Common myeloid progenitor, CD34-positive (primary cell): ENCODE results near the gene ZCRB1.

Experiments used
- CTCF ChIA-PET: fragments of 350-600 bp; sonication (Branson Sonifier 250); formaldehyde crosslinking; loops from one replicate; lab custom pipeline; 2021; ENCODE audit warnings: antibody characterized with exemption; lab: Charles Lee
- POLR2A ChIA-PET: fragments of 350-600 bp; sonication (Branson Sonifier 250); formaldehyde crosslinking; loops from one replicate; lab custom pipeline; 2021; ENCODE audit warnings: antibody characterized with exemption; lab: Charles Lee
- DNase-seq, 3 donors: peaks; one replicate each; pipeline versions ENCODE4 v3.0.0 to v3.0.0-alpha.2; 2013
- H3K27ac ChIP-seq, 2 experiments: 1 replicate in 1 of 2; 2 replicates in 1 of 2; pipeline ENCODE4 v1.7.0; 2013; ENCODE audit warnings: inconsistent platforms in 2 of 2, low read length in 2 of 2, mild to moderate bottlenecking in 2 of 2, low read depth in 1 of 2, moderate library complexity in 1 of 2; ENCODE audit not compliant: severe bottlenecking in 2 of 2, insufficient read depth in 1 of 2, poor library complexity in 1 of 2
- H3K27me3 ChIP-seq, 5 experiments: replicated peaks in 2 of 5; 1 replicate in 3 of 5; 2 replicates in 2 of 5; pipeline versions ENCODE4 v1.6.1 to v1.7.0; 2013; ENCODE audit warnings: low read length in 4 of 5, mild to moderate bottlenecking in 2 of 5, moderate library complexity in 2 of 5, inconsistent platforms in 1 of 5; ENCODE audit not compliant: insufficient read depth in 5 of 5, control insufficient read depth in 4 of 5
- H3K36me3 ChIP-seq, 4 experiments: 1 replicate in 2 of 4; 2 replicates in 2 of 4; pipeline versions ENCODE4 v1.6.1 to v1.7.0; 2013; ENCODE audit warnings: low read length in 3 of 4, control low read depth in 1 of 4, mild to moderate bottlenecking in 1 of 4; ENCODE audit not compliant: control insufficient read depth in 4 of 4, insufficient read depth in 4 of 4
- H3K4me1 ChIP-seq, 4 experiments: 1 replicate in 3 of 4; 2 replicates in 1 of 4; pipeline versions ENCODE4 v1.6.1 to v1.7.1; 2013; ENCODE audit warnings: low read length in 3 of 4, mild to moderate bottlenecking in 3 of 4, control low read depth in 1 of 4, inconsistent platforms in 1 of 4, moderate library complexity in 1 of 4; ENCODE audit not compliant: control insufficient read depth in 4 of 4, insufficient read depth in 4 of 4; ENCODE audit errors: control extremely low read depth in 1 of 4
- H3K4me3 ChIP-seq, 7 experiments: 1 replicate in 4 of 7; 2 replicates in 3 of 7; pipeline versions ENCODE4 v1.5.1 to v1.7.0; 2013; ENCODE audit warnings: mild to moderate bottlenecking in 7 of 7, low read length in 6 of 7, moderate library complexity in 6 of 7, inconsistent platforms in 2 of 7, low read depth in 2 of 7, control low read depth in 1 of 7; ENCODE audit not compliant: insufficient read depth in 4 of 7, control insufficient read depth in 1 of 7; ENCODE audit errors: extremely low read depth in 1 of 7
- H3K9me3 ChIP-seq, 5 experiments: 1 replicate in 4 of 5; 2 replicates in 1 of 5; pipeline versions ENCODE4 v1.6.1 to v1.7.1; 2013; ENCODE audit warnings: low read length in 4 of 5, mild to moderate bottlenecking in 2 of 5, inconsistent platforms in 1 of 5, low read depth in 1 of 5, moderate library complexity in 1 of 5; ENCODE audit not compliant: control insufficient read depth in 4 of 5, insufficient read depth in 2 of 5; ENCODE audit errors: control extremely low read depth in 1 of 5
- WGBS: methylation state at CpG from one replicate; pipeline ENCODE4 v1.1.5; 2013; ENCODE audit not compliant: insufficient coverage; 5-methylcytosine and 5-hydroxymethylcytosine counted together

Gene ZCRB1

DNA sequence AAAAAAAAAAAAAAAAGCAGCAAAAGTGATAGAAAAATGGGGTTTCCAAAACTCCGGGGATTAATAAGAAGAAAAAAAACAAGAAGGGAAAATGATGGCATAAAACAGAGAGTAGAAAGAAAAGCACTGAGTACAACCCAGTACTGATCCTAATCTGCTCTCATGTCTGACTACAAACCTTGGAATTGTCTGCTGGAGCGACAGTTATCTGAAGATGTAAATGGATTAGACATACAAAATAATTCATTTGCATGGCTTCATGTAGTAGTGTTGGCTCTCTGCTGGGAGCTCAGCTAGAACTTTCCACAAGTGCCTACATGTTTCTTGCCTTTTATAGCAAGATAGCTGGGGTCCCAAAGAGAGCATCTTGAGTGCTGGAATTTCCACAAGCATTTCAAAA is 34.2 kb downstream of the ZCRB1 start:
- Histone ChIP-seq H3K4me1 (no peaks in the 10 kb centered on the region), H3K4me3 (no peak overlapping the region), H3K36me3 (no peaks in the 10 kb centered on the region), H3K27me3 (no peaks in the 10 kb centered on the region), H3K27ac (no peak overlapping the region), H3K9me3 (peaks cover 0 to 2% (median 0%) of the 10 kb centered on the region in 5 experiments)
- 90% methylated on average over 2 of the region's 2 CpGs for WGBS
- no peak for DNase-seq
- CTCF ChIA-PET = interaction anchor here (1.0 kb wide), 1 partner anchor 163 kb away, joined by 3 read pairs; no protein-coding TSS in a partner anchor
- POLR2A ChIA-PET = no interaction called here

DNA sequence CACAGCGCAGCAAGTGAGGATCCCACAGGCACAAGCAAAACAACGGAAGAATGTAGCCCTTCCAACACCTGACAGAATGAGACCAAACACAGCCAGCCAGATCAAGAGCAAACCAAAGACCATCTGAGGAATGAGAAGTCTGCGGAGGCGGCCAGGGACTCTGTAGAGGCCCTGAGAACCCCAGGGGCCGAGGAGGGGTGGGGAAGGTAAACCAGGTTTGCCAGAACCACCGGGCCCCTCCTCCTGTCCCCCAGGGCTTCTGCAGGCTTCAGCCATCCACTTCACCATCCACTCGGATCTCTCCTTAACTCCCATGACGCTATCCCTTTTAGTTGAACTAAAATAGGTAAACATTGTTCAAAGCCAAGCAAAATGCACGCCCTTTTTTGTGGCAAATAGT is 37.4 kb downstream of the ZCRB1 start:
- Histone ChIP-seq H3K27ac (no peak overlapping the region), H3K4me1 (peaks cover 9 to 10% (median 10%) of the 10 kb centered on the region in 4 experiments), H3K27me3 (no peaks in the 10 kb centered on the region), H3K36me3 (no peaks in the 10 kb centered on the region), H3K9me3 (no peaks in the 10 kb centered on the region), H3K4me3 (no peak overlapping the region)
- ChIA-PET CTCF (no interaction called here), POLR2A (no interaction called here)
- WGBS = 90% methylated on average over 6 of the region's 9 CpGs
- no peak for DNase-seq

DNA sequence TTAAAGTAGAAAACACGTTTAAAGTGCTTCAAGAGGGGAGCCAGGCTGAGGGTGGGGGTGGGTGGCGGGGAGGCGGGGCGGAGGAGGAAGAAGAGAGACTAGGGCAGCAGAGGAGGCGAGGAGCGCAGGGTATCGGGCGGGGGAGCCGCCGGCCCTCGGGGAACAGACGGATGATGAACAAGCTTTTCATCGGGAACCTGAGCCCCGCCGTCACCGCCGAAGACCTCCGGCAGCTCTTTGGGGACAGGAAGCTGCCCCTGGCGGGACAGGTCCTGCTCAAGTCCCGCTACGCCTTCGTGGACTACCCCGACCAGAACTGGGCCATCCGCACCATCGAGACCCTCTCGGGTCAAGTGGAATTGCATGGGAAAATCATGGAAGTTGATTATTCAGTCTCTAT is 39.2 kb downstream of the ZCRB1 start:
- H3K9me3 ChIP-seq = no peaks in the 10 kb centered on the region
- H3K4me1 ChIP-seq = peaks cover 9 to 12% (median 10%) of the 10 kb centered on the region in 4 experiments
- no peaks in the 10 kb centered on the region for H3K36me3 ChIP-seq
- ChIA-PET CTCF (interaction anchor here (1.5 kb wide), 1 partner anchor 10 kb away, joined by 6 read pairs; no protein-coding TSS in a partner anchor), POLR2A (no interaction called here)
- H3K27me3 ChIP-seq = no peaks in the 10 kb centered on the region
- DNase-seq = no peak
- H3K4me3 ChIP-seq = no peak overlapping the region
- WGBS = 97% methylated on average over 19 of the region's 26 CpGs
- H3K27ac ChIP-seq = no peak overlapping the region

DNA sequence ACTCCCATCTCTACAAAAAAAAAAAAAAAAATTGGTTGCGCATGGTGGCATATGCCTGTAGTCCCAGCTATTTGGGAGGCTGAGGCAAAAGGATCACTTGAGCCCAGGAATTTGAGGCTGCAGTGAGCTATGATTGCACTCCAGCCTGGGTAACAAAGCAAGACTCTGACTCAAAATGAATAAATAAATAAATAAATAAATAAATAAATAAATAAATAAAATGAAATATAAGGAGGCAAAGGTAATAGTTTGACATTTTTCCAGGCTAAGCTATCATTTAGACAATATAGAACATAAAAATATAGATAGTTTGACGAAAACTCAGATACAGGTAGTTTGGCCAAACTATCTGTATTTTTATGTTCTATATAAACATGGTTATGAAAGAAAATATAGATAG is 40.5 kb downstream of the ZCRB1 start:
- ChIA-PET CTCF (interaction anchor here (0.6 to 1.1 kb wide), 2 partner anchors 13 to 336 kb away, joined by 4 read pairs; no protein-coding TSS in a partner anchor), POLR2A (interaction anchor here (0.6 kb wide), 1 partner anchor 46 kb away, joined by 4 read pairs; no protein-coding TSS in a partner anchor)
- Histone ChIP-seq H3K4me3 (no peak overlapping the region), H3K36me3 (no peaks in the 10 kb centered on the region), H3K4me1 (peaks cover 9 to 12% (median 10%) of the 10 kb centered on the region in 4 experiments), H3K27me3 (no peaks in the 10 kb centered on the region), H3K9me3 (no peaks in the 10 kb centered on the region), H3K27ac (no peak overlapping the region)
- DNase-seq = no peak
- WGBS = no CpG with 5 or more reads among the region's 2 CpGs

DNA sequence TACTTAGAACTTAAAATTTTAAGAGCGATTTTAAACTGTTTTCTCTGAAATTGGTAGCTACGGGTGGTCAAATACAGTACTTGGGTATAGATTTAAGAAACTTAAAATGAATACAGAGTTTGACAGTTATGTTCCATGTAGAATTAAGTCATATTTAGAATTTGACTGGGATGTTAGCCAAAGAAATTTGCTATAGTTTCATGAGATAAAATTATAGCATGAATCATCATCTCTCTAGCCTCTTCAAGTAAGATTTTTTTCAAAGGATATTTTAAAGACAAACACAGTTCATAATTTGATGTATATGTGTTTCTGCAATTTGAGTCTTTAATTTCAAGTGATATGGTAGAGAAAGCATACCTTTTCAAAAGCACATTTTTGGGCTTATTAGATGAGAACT is 41.0 kb downstream of the ZCRB1 start:
- peak in 1 of 3 donors; percentile 5 for DNase-seq
- ChIA-PET CTCF (interaction anchor here (1.1 kb wide), 1 partner anchor 14 kb away, joined by 4 read pairs; no protein-coding TSS in a partner anchor), POLR2A (interaction anchor here (0.6 kb wide), 1 partner anchor 46 kb away, joined by 4 read pairs; no protein-coding TSS in a partner anchor)
- Histone ChIP-seq H3K9me3 (no peaks in the 10 kb centered on the region), H3K4me3 (no peak overlapping the region), H3K4me1 (peaks cover 9 to 12% (median 10%) of the 10 kb centered on the region in 4 experiments), H3K27ac (no peak overlapping the region), H3K36me3 (no peaks in the 10 kb centered on the region), H3K27me3 (no peaks in the 10 kb centered on the region)
- WGBS = 100% methylated on average over 1 of the region's 2 CpGs

DNA sequence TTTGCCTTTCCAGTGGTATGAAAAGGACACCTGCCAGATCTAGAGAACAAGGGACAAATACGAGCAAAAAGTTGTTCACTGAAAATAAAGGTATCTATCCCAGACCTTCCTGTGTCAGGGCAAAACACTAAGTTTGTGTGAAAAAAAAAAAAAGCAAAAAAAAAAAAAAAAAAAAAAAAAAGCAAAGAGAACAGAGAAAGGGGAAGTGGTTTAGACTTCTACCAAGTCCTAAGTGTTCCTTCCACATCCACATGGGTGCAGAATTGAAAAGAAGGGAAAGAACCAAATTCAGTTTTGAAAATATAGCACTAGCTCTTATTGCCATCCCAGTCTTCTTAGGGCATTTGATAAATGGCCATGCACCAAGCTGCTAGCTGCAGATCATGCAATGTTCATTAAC is 41.7 kb downstream of the ZCRB1 start:
- no peaks in the 10 kb centered on the region for H3K36me3 ChIP-seq
- WGBS = no CpG with 5 or more reads among the region's 1 CpG
- H3K4me3 ChIP-seq = no peak overlapping the region
- peaks cover 9 to 12% (median 10%) of the 10 kb centered on the region in 4 experiments for H3K4me1 ChIP-seq
- H3K27ac ChIP-seq = no peak overlapping the region
- H3K9me3 ChIP-seq = no peaks in the 10 kb centered on the region
- no peaks in the 10 kb centered on the region for H3K27me3 ChIP-seq
- peak; percentile 25 to 68 (median 63) for DNase-seq
- POLR2A ChIA-PET = no interaction called here
- CTCF ChIA-PET = interaction anchor here (1.1 kb wide), 1 partner anchor 15 kb away, joined by 4 read pairs; no protein-coding TSS in a partner anchor

DNA sequence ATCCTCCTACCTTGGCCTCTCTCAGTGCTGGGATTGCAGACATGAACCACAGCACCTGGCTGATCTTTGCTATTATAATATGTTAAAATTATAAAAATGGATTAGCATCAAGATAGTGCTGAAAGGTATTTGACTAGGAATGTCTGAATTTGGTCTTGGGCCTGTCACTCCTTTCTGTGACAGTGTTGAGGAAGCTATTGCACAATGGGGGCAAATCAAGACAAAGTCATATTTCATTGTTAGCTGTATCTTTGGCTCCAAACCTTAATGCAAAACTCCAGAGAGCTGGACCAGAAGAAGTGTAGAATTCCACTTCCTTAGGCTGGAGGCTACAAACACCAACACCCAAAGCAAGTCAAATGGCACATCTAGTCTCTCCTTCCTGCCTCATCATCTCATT is 42.2 kb downstream of the ZCRB1 start:
- ChIA-PET POLR2A (interaction anchor here (1.0 kb wide), 1 partner anchor 11 kb away, joined by 3 read pairs; no protein-coding TSS in a partner anchor), CTCF (no interaction called here)
- H3K4me1 ChIP-seq = peaks cover 9 to 12% (median 10%) of the 10 kb centered on the region in 4 experiments
- no peak overlapping the region for H3K4me3 ChIP-seq
- H3K9me3 ChIP-seq = no peaks in the 10 kb centered on the region
- no peaks in the 10 kb centered on the region for H3K36me3 ChIP-seq
- peak in 2 of 3 donors; percentile 14 to 26 for DNase-seq
- H3K27ac ChIP-seq = no peak overlapping the region
- H3K27me3 ChIP-seq = no peaks in the 10 kb centered on the region
